Skin of body (tissue), 2 donors: ENCODE data around the gene PTP4A2. TPM values are rescaled to one million over a fixed set of nuclear protein-coding genes. Genes with fewer than 3 reads are reported as not detected.

Experiments
- DNase-seq: peaks from one replicate; lab custom pipeline; 2025; lab: John Stamatoyannopoulos, UW
- total RNA-seq: library from RNA; depleted of rRNA; stranded (reverse); fragments of >200 nt; gene quantifications from one replicate; pipeline ENCODE4 v1.2.3, GENCODE V29; 2014

PTP4A2 gene
- total RNA-seq, 1 donor from 2014 or later = 173 TPM

GRCh38 chr1:31891280-31891679 is 46.9 kb downstream of the PTP4A2 start:
- DNase-seq = no peak

GRCh38 chr1:31888291-31888690 is 49.9 kb downstream of the PTP4A2 start:
- DNase-seq = no peak

GRCh38 chr1:31886866-31887265 is 51.3 kb downstream of the PTP4A2 start:
- no peak for DNase-seq

- no peak for DNase-seq
These were observed 52.3 kb downstream of the PTP4A2 start for GRCh38 chr1:31885851-31886250.

- no peak for DNase-seq
These were observed 54.7 kb downstream of the PTP4A2 start for GRCh38 chr1:31883357-31883942.

GRCh38 chr1:31881688-31882000 is 56.5 kb downstream of the PTP4A2 start:
- DNase-seq = no peak

- no peak for DNase-seq
These were observed 57.0 kb downstream of the PTP4A2 start for GRCh38 chr1:31880957-31881687.

GRCh38 chr1:31879981-31880608 is 58.1 kb downstream of the PTP4A2 start:
- no peak for DNase-seq

- DNase-seq = no peak
These were observed 60.1 kb downstream of the PTP4A2 start for GRCh38 chr1:31878058-31878457.

- DNase-seq = no peak
These were observed 60.6 kb downstream of the PTP4A2 start for GRCh38 chr1:31877544-31877943.

- DNase-seq = no peak
These were observed 62.4 kb downstream of the PTP4A2 start for GRCh38 chr1:31875636-31876236.

GRCh38 chr1:31874942-31875341 is 63.2 kb downstream of the PTP4A2 start:
- DNase-seq = no peak

GRCh38 chr1:31872658-31873636 is 65.2 kb downstream of the PTP4A2 start:
- DNase-seq = no peak

GRCh38 chr1:31871703-31872102 is 66.5 kb downstream of the PTP4A2 start:
- no peak for DNase-seq

- no peak for DNase-seq
These were observed 68.0 kb downstream of the PTP4A2 start for GRCh38 chr1:31870086-31870736.

- DNase-seq = no peak
These were observed 68.7 kb downstream of the PTP4A2 start for GRCh38 chr1:31869449-31869848.

GRCh38 chr1:31868862-31869261 is 69.3 kb downstream of the PTP4A2 start:
- DNase-seq = no peak

- no peak for DNase-seq
These were observed 70.6 kb downstream of the PTP4A2 start for GRCh38 chr1:31867546-31867945.

- no peak for DNase-seq
These were observed 71.6 kb downstream of the PTP4A2 start for GRCh38 chr1:31866450-31867032.

- DNase-seq = no peak
These were observed 72.3 kb downstream of the PTP4A2 start for GRCh38 chr1:31865728-31866449.
